ENCODE measurements around the gene IP6K3. TPM values are rescaled to one million over a fixed set of nuclear protein-coding genes. Genes with fewer than 3 reads are reported as not detected.

Gene IP6K3
- total RNA-seq, 1 donor from 2014 or later, result not detected

- TF ChIP-seq, protein P1, sequence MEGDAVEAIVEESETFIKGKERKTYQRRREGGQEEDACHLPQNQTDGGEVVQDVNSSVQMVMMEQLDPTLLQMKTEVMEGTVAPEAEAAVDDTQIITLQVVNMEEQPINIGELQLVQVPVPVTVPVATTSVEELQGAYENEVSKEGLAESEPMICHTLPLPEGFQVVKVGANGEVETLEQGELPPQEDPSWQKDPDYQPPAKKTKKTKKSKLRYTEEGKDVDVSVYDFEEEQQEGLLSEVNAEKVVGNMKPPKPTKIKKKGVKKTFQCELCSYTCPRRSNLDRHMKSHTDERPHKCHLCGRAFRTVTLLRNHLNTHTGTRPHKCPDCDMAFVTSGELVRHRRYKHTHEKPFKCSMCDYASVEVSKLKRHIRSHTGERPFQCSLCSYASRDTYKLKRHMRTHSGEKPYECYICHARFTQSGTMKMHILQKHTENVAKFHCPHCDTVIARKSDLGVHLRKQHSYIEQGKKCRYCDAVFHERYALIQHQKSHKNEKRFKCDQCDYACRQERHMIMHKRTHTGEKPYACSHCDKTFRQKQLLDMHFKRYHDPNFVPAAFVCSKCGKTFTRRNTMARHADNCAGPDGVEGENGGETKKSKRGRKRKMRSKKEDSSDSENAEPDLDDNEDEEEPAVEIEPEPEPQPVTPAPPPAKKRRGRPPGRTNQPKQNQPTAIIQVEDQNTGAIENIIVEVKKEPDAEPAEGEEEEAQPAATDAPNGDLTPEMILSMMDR (IDR thresholded peaks at IDR 0.05), result no peak
Measured at GRCh38 chr6:33745548-33745947, 1.2 kb downstream of the IP6K3 start.

GRCh38 chr6:33744895-33745546, 1.7 kb downstream of the IP6K3 start:
- ATAC-seq (ENCODE audit: low read depth) (no peak), DNase-seq (no peak)
- Mint-ChIP-seq H3K27ac (no peak overlapping the region), H3K4me1 (peaks cover 2% of the 10 kb centered on the region), H3K4me3 (no peak overlapping the region), H3K27me3 (peaks cover 21% of the 10 kb centered on the region), H3K9me3 (no peaks in the 10 kb centered on the region), H3K36me3 (ENCODE audit: low read depth) (no peaks in the 10 kb centered on the region)
- ChIA-PET POLR2A (no interaction called here), CTCF (interaction anchor here (0.6 to 2.9 kb wide), 10 partner anchors 17 to 414 kb away, joined by 3 to 23 read pairs (median 3); partner anchors contain the start of gene UQCC2)
- intact Hi-C loops (cut with micrococcal nuclease), result loop anchor here (1.0 kb wide), 5 partner anchors 34 to 409 kb away; partner anchors contain the start of gene UQCC2
- TF ChIP-seq, protein P1 (IDR thresholded peaks at IDR 0.05), result no peak

More at GRCh38 chr6:33745548-33745947, 1.2 kb downstream of the IP6K3 start:
- peaks cover 21% of the 10 kb centered on the region for H3K27me3 Mint-ChIP-seq
- ATAC-seq (ENCODE audit: low read depth) (no peak), DNase-seq (no peak)
- H3K4me3 Mint-ChIP-seq, result no peak overlapping the region
- no peak overlapping the region for H3K27ac Mint-ChIP-seq
- intact Hi-C loops (cut with micrococcal nuclease), result no loop called here
- H3K4me1 Mint-ChIP-seq, result peaks cover 2% of the 10 kb centered on the region
- POLR2A ChIA-PET, result no interaction called here
- no peaks in the 10 kb centered on the region for H3K36me3 Mint-ChIP-seq (ENCODE audit: low read depth)
- no peaks in the 10 kb centered on the region for H3K9me3 Mint-ChIP-seq
- CTCF ChIA-PET, result interaction anchor here (0.8 to 1.4 kb wide), 3 partner anchors 156 to 400 kb away, joined by 3 to 4 read pairs (median 3); no protein-coding TSS in a partner anchor

DNA sequence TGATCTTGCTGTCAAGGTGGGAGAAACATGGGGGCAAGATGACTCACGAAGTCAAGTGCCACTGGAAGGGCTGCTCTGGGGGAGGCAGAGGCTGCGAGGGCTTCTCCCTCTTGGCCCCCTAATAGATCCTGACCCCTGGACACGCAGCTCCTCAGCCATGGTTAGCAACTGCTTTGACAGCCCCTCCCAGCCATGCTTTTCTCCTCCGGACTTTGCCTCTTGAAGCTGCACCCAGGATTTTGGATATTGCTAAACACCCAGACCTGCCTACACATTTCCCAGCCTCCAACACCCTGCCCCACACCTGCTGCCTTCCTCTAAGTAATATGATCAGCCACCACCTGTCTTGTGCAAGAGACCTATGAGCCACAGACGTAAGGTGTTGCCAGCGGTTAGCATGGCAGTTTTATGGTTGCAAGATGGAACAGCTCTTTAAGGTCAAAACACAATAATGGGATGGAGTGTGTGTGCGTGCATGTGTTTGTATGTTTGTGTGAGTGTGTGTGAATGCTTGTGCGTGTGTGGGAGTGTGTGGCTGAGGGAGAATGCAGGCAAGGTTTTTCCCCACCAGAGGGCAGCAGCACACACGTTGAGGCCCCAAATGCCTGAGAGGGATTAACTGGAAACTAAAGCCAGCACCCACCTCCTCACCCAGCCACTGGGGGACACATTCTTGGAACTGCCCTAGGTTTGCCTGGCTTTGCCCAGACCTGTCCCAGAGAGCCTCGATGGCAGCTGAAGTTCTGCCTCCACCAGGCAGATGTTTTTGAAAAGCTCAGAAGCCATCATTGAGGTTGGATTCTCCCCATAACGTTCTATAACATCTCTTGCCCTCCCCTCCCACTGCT, 2.5 kb downstream of the IP6K3 start:
- ChIA-PET CTCF (interaction anchor here (0.6 to 2.9 kb wide), 14 partner anchors 10 to 415 kb away, joined by 3 to 23 read pairs (median 3); partner anchors contain the start of gene UQCC2), POLR2A (interaction anchor here (1.1 kb wide), 1 partner anchor 33 kb away, joined by 3 read pairs; no protein-coding TSS in a partner anchor)
- TF ChIP-seq, protein P1 (IDR thresholded peaks at IDR 0.05), result no peak
- H3K27me3 Mint-ChIP-seq, result peaks cover 21% of the 10 kb centered on the region
- H3K9me3 Mint-ChIP-seq, result no peaks in the 10 kb centered on the region
- H3K27ac Mint-ChIP-seq, result no peak overlapping the region
- ATAC-seq (ENCODE audit: low read depth), result peak; percentile 90
- H3K36me3 Mint-ChIP-seq (ENCODE audit: low read depth), result no peaks in the 10 kb centered on the region
- H3K4me3 Mint-ChIP-seq, result no peak overlapping the region
- intact Hi-C loops (cut with micrococcal nuclease), result loop anchor here (1.0 kb wide), 5 partner anchors 33 to 410 kb away; partner anchors contain the start of gene UQCC2
- DNase-seq, result peak; percentile 57
- peaks cover 2% of the 10 kb centered on the region for H3K4me1 Mint-ChIP-seq

GRCh38 chr6:33742837-33743236, 3.9 kb downstream of the IP6K3 start:
- DNase-seq (no peak), ATAC-seq (ENCODE audit: low read depth) (no peak)
- Mint-ChIP-seq H3K36me3 (ENCODE audit: low read depth) (no peaks in the 10 kb centered on the region), H3K4me3 (no peak overlapping the region), H3K27me3 (peaks cover 18% of the 10 kb centered on the region), H3K27ac (no peak overlapping the region), H3K9me3 (no peaks in the 10 kb centered on the region), H3K4me1 (peaks cover 2% of the 10 kb centered on the region)
- TF ChIP-seq, protein P1 (IDR thresholded peaks at IDR 0.05), result no peak
- intact Hi-C loops (cut with micrococcal nuclease), result no loop called here
- POLR2A ChIA-PET, result no interaction called here
- CTCF ChIA-PET, result interaction anchor here (1.2 to 2.9 kb wide), 4 partner anchors 15 to 413 kb away, joined by 3 to 23 read pairs (median 4); partner anchors contain the start of gene UQCC2
